Testis (tissue), 3 donors: Measurements from ENCODE around the gene XYLT1. TPM values are rescaled to one million over a fixed set of nuclear protein-coding genes. Genes with fewer than 3 reads are reported as not detected.

Experiments
- DNase-seq: peaks from one replicate; pipeline ENCODE4 v3.0.0-alpha.2; 2019
- H3K27ac ChIP-seq, 2 donors: fragments of 200-600 bp; sonication (generic); one replicate each; pipeline ENCODE4 v1.5.1; 2019
- H3K27me3 ChIP-seq: fragments of 200-600 bp; sonication (generic); one replicate; pipeline ENCODE4 v1.5.1; 2019
- H3K36me3 ChIP-seq: fragments of 200-600 bp; sonication (generic); one replicate; pipeline ENCODE4 v1.5.1; 2017; ENCODE audit warnings: low read depth; ENCODE audit errors: missing control alignments
- H3K4me1 ChIP-seq: fragments of 200-600 bp; sonication (generic); one replicate; pipeline ENCODE4 v1.5.1; 2019
- H3K4me3 ChIP-seq, 2 donors: fragments of 200-600 bp; sonication (generic); one replicate each; pipeline ENCODE4 v1.5.1; 2017 to 2019
- H3K9me3 ChIP-seq: fragments of 200-600 bp; sonication (generic); one replicate; pipeline ENCODE4 v1.5.1; 2017
- CTCF ChIP-seq, 3 experiments: fragments of 450-650 bp in 2 of 3; fragments of 200-600 bp in 1 of 3; sonication (generic) in 1 of 3; IDR thresholded peaks; one replicate each; pipeline ENCODE4 v1.5.1; 2016 to 2019; ENCODE audit warnings: antibody characterized with exemption in 3 of 3, mild to moderate bottlenecking in 2 of 3, moderate library complexity in 1 of 3
- POLR2A ChIP-seq: fragments of 450-650 bp; IDR thresholded peaks from one replicate; pipeline ENCODE4 v1.6.1; 2017; ENCODE audit warnings: antibody characterized with exemption, mild to moderate bottlenecking, moderate library complexity
- WGBS, 2 donors: methylation state at CpG; one replicate each; pipeline ENCODE4 v1.1.5; 2018; 5-methylcytosine and 5-hydroxymethylcytosine counted together
- intact Hi-C: fragments of 100-400 bp; cut with DNase I; formaldehyde crosslinking; loops from one replicate; pipeline ENCODE4 v1.15.1; 2023; ENCODE audit warnings: low total_unique reads
- polyA plus RNA-seq: library from polyadenylated mRNA; stranded (reverse); fragments of 350-450 nt; fragmentation: Illumina TruSeq; extraction: RNeasy Lipid Tissue Mini Kit (QIAGEN cat#74804); gene quantifications from one replicate; pipeline ENCODE4 v1.2.3, GENCODE V29; 2014; ENCODE audit warnings: low read depth, low replicate concordance; ENCODE audit not compliant: insufficient read depth
- total RNA-seq, 2 donors: library from RNA; depleted of rRNA; stranded (reverse); fragments of >200 nt; gene quantifications; one replicate each; pipeline ENCODE4 v1.2.3, GENCODE V29; 2016

XYLT1 gene
- total and polyA plus RNA-seq, 3 donors from 2014 or later, result 6.5 to 20.7 (median 13.6) TPM

GRCh38 chr16:17348042-17348783 lies 122.5 kb downstream of the XYLT1 start:
- Histone ChIP-seq H3K27me3 (no peaks in the 10 kb centered on the region), H3K4me3 (no peak overlapping the region), H3K27ac (peak overlapping the region in 1 of 2 donors; percentile 75), H3K36me3 (no peaks in the 10 kb centered on the region), H3K9me3 (no peaks in the 10 kb centered on the region), H3K4me1 (peaks cover 21% of the 10 kb centered on the region)
- TF ChIP-seq CTCF (IDR thresholded peaks at IDR 0.05), result no peak
- intact Hi-C loops, result no loop called here
- no peak for DNase-seq
- 89 to 91% methylated on average over 11 of the region's 11 CpGs for WGBS, 2 donors

- Histone ChIP-seq H3K27ac (peak overlapping the region in 1 of 2 donors; percentile 75), H3K4me1 (peaks cover 21% of the 10 kb centered on the region), H3K27me3 (no peaks in the 10 kb centered on the region), H3K4me3 (no peak overlapping the region), H3K36me3 (no peaks in the 10 kb centered on the region), H3K9me3 (no peaks in the 10 kb centered on the region)
- 73 to 80% methylated on average over 5 of the region's 5 CpGs for WGBS, 2 donors
- DNase-seq, result no peak
- intact Hi-C loops, result no loop called here
- TF ChIP-seq POLR2A (no peak), CTCF (IDR thresholded peaks at IDR 0.05) (no peak)
Observed at GRCh38 chr16:17347624-17348023, 123.1 kb downstream of the XYLT1 start.

GRCh38 chr16:17346621-17347569 lies 123.9 kb downstream of the XYLT1 start:
- peaks cover 26% of the 10 kb centered on the region for H3K4me1 ChIP-seq
- intact Hi-C loops, result no loop called here

GRCh38 chr16:17345043-17345442 lies 125.7 kb downstream of the XYLT1 start:
- peaks cover 22% of the 10 kb centered on the region for H3K4me1 ChIP-seq
- no peak for TF ChIP-seq POLR2A
- TF ChIP-seq CTCF (IDR thresholded peaks at IDR 0.05), result no peak
- H3K4me3 ChIP-seq, result no peak overlapping the region
- H3K27ac ChIP-seq, result peak overlapping the region; percentile 15 to 75
- peak; percentile 81 for DNase-seq
- no peaks in the 10 kb centered on the region for H3K9me3 ChIP-seq
- H3K36me3 ChIP-seq, result no peaks in the 10 kb centered on the region
- no peaks in the 10 kb centered on the region for H3K27me3 ChIP-seq
- intact Hi-C loops, result no loop called here
- 48 to 51% methylated on average over 5 of the region's 5 CpGs for WGBS, 2 donors

More at GRCh38 chr16:17346621-17347569, 123.9 kb downstream of the XYLT1 start:
- 58 to 59% methylated on average over 12 of the region's 12 CpGs for WGBS, 2 donors
- no peak overlapping the region for H3K4me3 ChIP-seq
- DNase-seq, result peak; percentile 56
- TF ChIP-seq POLR2A (no peak), CTCF (IDR thresholded peaks at IDR 0.05) (no peak)
- no peaks in the 10 kb centered on the region for H3K27me3 ChIP-seq
- no peaks in the 10 kb centered on the region for H3K9me3 ChIP-seq
- peak overlapping the region; percentile 60 to 75 for H3K27ac ChIP-seq
- no peaks in the 10 kb centered on the region for H3K36me3 ChIP-seq
